ENCODE results near the gene HARBI1. TPM values are rescaled to one million over a fixed set of nuclear protein-coding genes. Genes with fewer than 3 reads are reported as not detected.

Gene HARBI1
- total RNA-seq, 4 donors from 2014 or later: 1.3 to 6.2 (median 3.5) TPM

- intact Hi-C loops (cut with DNase I): no loop called here
- TF ChIP-seq POLR2A (IDR thresholded peaks at IDR 0.05) (no peak), CTCF (IDR thresholded peaks at IDR 0.05) (no peak)
- Histone ChIP-seq H3K4me3 (replicated peaks in 1 of 3) (no peak overlapping the region), H3K27me3 (no peaks in the 10 kb centered on the region), H3K9me3 (no peaks in the 10 kb centered on the region), H3K36me3 (peaks cover 31 to 38% of the 10 kb centered on the region in 2 donors), H3K4me1 (peaks cover 16 to 21% of the 10 kb centered on the region in 2 donors), H3K27ac (peak overlapping the region in 1 of 3 donors; percentile 16)
- no peak for DNase-seq
- WGBS, 2 donors: 88 to 95% methylated on average over 4 of the region's 4 CpGs
Observed at GRCh38 chr11:46663277-46663940, 46.4 kb upstream of the HARBI1 start.

DNA sequence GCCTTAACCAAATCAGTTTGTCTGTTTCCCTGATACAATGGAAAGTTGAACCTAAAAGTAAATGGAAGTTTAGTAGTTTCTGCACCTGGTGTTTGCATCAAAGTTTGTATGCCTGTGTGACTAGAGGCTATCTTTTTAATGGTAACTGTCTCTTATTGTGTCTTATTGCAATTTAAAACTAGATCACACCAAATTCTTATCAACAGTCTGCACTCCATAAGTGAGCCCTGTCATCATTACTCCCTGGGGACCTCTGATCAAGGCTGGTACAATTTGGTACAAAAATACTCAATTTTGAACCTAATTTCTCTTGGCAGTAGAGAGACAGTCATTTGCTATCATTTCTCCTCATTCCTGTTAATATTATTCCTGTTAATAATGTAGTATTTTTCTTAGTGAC lies 45.3 kb upstream of the HARBI1 start:
- Histone ChIP-seq H3K4me1 (peaks cover 14 to 15% of the 10 kb centered on the region in 2 donors), H3K27ac (no peak overlapping the region)
- intact Hi-C loops (cut with DNase I): no loop called here

DNA sequence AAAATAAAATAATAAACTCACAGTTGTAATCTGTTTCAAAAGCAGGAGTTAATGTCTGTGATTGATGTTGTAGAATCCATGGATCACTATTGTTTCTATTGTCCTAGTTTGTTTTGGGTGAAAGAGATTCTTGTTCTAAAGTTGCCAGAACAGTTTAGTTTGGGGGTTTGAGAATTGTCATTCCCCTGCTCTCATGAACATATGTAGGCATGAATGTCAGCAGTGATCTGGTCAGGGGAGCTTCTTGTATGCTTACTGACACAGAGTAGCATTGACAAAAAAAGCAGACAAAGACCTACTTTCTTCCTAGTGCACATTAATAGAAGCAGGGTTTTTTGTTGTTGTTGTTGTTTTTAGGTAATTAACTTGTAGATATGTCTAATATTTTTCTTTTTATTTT lies 44.8 kb upstream of the HARBI1 start:
- intact Hi-C loops (cut with DNase I): no loop called here
- H3K4me3 ChIP-seq (replicated peaks in 1 of 3): no peak overlapping the region
- no peak for TF ChIP-seq CTCF (IDR thresholded peaks at IDR 0.05)
- no peak for TF ChIP-seq POLR2A (IDR thresholded peaks at IDR 0.05)
- no peaks in the 10 kb centered on the region for H3K27me3 ChIP-seq
- H3K36me3 ChIP-seq: peaks cover 41 to 50% of the 10 kb centered on the region in 2 donors
- H3K4me1 ChIP-seq: peaks cover 8 to 9% of the 10 kb centered on the region in 2 donors
- no peaks in the 10 kb centered on the region for H3K9me3 ChIP-seq
- no peak overlapping the region for H3K27ac ChIP-seq
- no peak for DNase-seq

More for the DNA sequence above, 45.3 kb upstream of the HARBI1 start:
- peaks cover 35 to 45% of the 10 kb centered on the region in 2 donors for H3K36me3 ChIP-seq
- DNase-seq: no peak
- no peaks in the 10 kb centered on the region for H3K9me3 ChIP-seq
- H3K4me3 ChIP-seq (replicated peaks in 1 of 3): no peak overlapping the region
- no peaks in the 10 kb centered on the region for H3K27me3 ChIP-seq
- TF ChIP-seq CTCF (IDR thresholded peaks at IDR 0.05): no peak
- no peak for TF ChIP-seq POLR2A (IDR thresholded peaks at IDR 0.05)

DNA sequence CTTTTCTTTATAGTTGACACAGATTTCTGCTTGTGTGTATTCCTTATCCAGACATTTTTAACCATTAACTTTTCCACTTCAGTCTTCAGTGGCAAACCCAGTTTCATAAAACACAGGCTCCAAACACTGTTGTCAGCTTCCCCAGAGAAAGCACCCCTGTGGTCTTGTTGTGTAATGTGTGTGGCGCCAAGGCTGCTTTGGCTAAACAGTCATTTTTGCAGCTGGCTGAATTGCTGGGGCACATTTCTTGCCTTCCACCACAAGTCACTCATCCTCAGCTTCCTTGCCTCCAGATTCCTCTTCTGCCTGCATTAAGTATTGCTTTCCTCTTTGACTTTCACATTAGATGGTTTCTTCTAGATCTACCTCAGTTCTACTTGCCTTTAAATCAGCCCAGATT lies 42.9 kb upstream of the HARBI1 start:
- H3K4me3 ChIP-seq (replicated peaks in 1 of 3): no peak overlapping the region
- intact Hi-C loops (cut with DNase I): no loop called here
- no peaks in the 10 kb centered on the region for H3K4me1 ChIP-seq
- peaks cover 44 to 59% of the 10 kb centered on the region in 2 donors for H3K36me3 ChIP-seq
- H3K27me3 ChIP-seq: no peaks in the 10 kb centered on the region
- TF ChIP-seq CTCF (IDR thresholded peaks at IDR 0.05) (no peak), POLR2A (IDR thresholded peaks at IDR 0.05) (no peak)
- no peak overlapping the region for H3K27ac ChIP-seq
- no peaks in the 10 kb centered on the region for H3K9me3 ChIP-seq
- WGBS, 2 donors: 94 to 97% methylated on average over 1 of the region's 1 CpG
- no peak for DNase-seq

DNA sequence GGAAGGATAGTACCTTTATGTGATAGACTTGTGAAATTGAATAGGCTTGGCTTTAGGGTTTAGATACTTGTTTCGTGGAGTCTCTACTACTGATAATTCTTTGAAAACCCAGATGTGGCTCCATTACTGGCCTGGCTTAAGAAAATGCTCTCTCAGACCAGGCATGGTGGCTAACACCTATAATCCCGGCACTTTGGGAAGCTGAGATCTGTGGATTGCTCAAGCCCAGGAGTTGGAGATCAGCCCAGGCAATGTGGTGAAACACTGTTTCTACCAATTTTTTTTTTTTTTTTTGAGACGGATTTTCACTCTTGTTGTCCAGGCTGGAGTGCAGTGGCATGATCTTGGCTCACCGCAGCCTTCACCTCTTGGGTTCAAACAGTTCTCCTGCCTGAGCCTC lies 41.2 kb upstream of the HARBI1 start:
- Histone ChIP-seq H3K4me3 (replicated peaks in 1 of 3) (no peak overlapping the region), H3K9me3 (no peaks in the 10 kb centered on the region), H3K27ac (peak overlapping the region in 1 of 3 donors; percentile 51), H3K4me1 (no peaks in the 10 kb centered on the region), H3K36me3 (peaks cover 44 to 67% of the 10 kb centered on the region in 2 donors), H3K27me3 (no peaks in the 10 kb centered on the region)
- TF ChIP-seq CTCF (IDR thresholded peaks at IDR 0.05) (no peak), POLR2A (IDR thresholded peaks at IDR 0.05) (no peak)
- DNase-seq: peak in 1 of 2 donors; percentile 19
- WGBS, 2 donors: 87 to 91% methylated on average over 4 of the region's 4 CpGs
- intact Hi-C loops (cut with DNase I): no loop called here
